ENCODE measurements around the gene DMD. TPM values are rescaled to one million over a fixed set of nuclear protein-coding genes. Genes with fewer than 3 reads are reported as not detected.

Gene DMD
- total RNA-seq, 2 experiments from 2014 or later = 0.20 to 0.47 TPM

GRCh38 chrX:31199840-31200114, 2011.6 kb downstream of the DMD start:
- intact Hi-C loops (cut with DNase I, micrococcal nuclease) = no loop called here
- Mint-ChIP-seq H3K4me3 (no peak overlapping the region), H3K36me3 (ENCODE audit: low read depth) (no peaks in the 10 kb centered on the region), H3K27me3 (no peaks in the 10 kb centered on the region), H3K4me1 (ENCODE audit: low read depth) (no peaks in the 10 kb centered on the region), H3K27ac (no peak overlapping the region), H3K9me3 (no peaks in the 10 kb centered on the region)
- Histone ChIP-seq H3K4me1 (ENCODE audit: insufficient read depth, low read length) (no peaks in the 10 kb centered on the region), H3K9me3 (ENCODE audit: control insufficient read depth in 1 of 2, insufficient read depth in 1 of 2, low read length in 2 of 2) (no peaks in the 10 kb centered on the region), H3K27ac (ENCODE audit: low read depth in 1 of 2, low read length in 2 of 2) (no peak overlapping the region), H3K27me3 (ENCODE audit: control insufficient read depth in 1 of 2, insufficient read depth in 2 of 2, low read length in 2 of 2) (no peaks in the 10 kb centered on the region), H3K4me3 (ENCODE audit: low read length) (no peak overlapping the region), H3K36me3 (ENCODE audit: insufficient read depth, low read length) (no peaks in the 10 kb centered on the region)
- ATAC-seq (ENCODE audit: poor library complexity) (no peak), DNase-seq (no peak)
- ChIA-PET POLR2A (no interaction called here), CTCF (no interaction called here)
- TF ChIP-seq, protein P1, sequence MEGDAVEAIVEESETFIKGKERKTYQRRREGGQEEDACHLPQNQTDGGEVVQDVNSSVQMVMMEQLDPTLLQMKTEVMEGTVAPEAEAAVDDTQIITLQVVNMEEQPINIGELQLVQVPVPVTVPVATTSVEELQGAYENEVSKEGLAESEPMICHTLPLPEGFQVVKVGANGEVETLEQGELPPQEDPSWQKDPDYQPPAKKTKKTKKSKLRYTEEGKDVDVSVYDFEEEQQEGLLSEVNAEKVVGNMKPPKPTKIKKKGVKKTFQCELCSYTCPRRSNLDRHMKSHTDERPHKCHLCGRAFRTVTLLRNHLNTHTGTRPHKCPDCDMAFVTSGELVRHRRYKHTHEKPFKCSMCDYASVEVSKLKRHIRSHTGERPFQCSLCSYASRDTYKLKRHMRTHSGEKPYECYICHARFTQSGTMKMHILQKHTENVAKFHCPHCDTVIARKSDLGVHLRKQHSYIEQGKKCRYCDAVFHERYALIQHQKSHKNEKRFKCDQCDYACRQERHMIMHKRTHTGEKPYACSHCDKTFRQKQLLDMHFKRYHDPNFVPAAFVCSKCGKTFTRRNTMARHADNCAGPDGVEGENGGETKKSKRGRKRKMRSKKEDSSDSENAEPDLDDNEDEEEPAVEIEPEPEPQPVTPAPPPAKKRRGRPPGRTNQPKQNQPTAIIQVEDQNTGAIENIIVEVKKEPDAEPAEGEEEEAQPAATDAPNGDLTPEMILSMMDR (IDR thresholded peaks at IDR 0.05) = no peak

DNA sequence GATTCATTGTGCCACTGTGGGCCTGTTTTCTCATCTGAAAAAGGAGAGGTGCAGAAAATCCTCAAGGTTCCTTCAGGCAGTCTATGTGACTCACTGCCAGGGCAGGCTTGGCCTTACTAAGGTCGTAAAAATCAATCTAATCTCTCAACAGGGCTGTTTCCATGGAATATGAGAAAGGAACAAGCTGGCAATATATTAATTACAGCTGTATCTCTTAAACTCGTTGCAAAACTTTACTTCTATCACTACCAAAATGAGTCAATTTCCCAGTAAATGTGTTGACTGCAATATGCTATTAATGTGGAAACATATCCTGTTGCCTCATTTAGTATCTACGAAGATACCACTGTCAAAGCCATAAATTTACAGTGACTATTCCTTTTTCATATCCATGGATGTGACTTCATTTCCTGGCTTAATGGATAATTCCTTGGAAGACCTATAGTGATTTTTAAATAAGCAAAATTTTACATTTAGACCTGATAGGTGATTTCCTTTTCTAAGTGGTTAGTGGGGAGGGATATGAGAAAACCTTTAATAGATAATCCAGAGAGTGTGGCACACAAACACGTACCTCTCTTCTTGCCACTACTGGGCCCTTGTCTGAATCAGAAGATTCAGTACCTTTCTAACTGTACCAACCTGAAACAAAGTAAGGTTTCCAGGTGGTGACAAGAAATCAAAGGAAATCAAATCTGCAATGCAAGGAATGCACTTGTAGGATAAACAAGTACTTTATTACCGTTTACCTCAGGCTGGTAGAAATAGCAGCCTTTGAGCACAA, 2012.1 kb downstream of the DMD start:
- no peaks in the 10 kb centered on the region for H3K4me1 ChIP-seq (ENCODE audit: insufficient read depth, low read length)
- no peaks in the 10 kb centered on the region for H3K36me3 ChIP-seq (ENCODE audit: insufficient read depth, low read length)
- Mint-ChIP-seq H3K27me3 (no peaks in the 10 kb centered on the region), H3K4me3 (no peak overlapping the region), H3K4me1 (ENCODE audit: low read depth) (no peaks in the 10 kb centered on the region), H3K9me3 (no peaks in the 10 kb centered on the region), H3K27ac (no peak overlapping the region), H3K36me3 (ENCODE audit: low read depth) (no peaks in the 10 kb centered on the region)
- CTCF ChIA-PET = no interaction called here
- DNase-seq = no peak
- no peaks in the 10 kb centered on the region for H3K27me3 ChIP-seq (ENCODE audit: control insufficient read depth in 1 of 2, insufficient read depth in 2 of 2, low read length in 2 of 2)
- intact Hi-C loops (cut with DNase I, micrococcal nuclease) = no loop called here
- no peak for ATAC-seq (ENCODE audit: poor library complexity)
- no peak overlapping the region for H3K4me3 ChIP-seq (ENCODE audit: low read length)
- no peak overlapping the region for H3K27ac ChIP-seq (ENCODE audit: low read depth in 1 of 2, low read length in 2 of 2)
- POLR2A ChIA-PET = no interaction called here
- no peaks in the 10 kb centered on the region for H3K9me3 ChIP-seq (ENCODE audit: control insufficient read depth in 1 of 2, insufficient read depth in 1 of 2, low read length in 2 of 2)
- TF ChIP-seq, protein P1 (IDR thresholded peaks at IDR 0.05) = no peak

GRCh38 chrX:31190221-31190975, 2021.0 kb downstream of the DMD start:
- no peaks in the 10 kb centered on the region for H3K36me3 ChIP-seq (ENCODE audit: insufficient read depth, low read length)
- POLR2A ChIA-PET = no interaction called here
- H3K4me1 Mint-ChIP-seq (ENCODE audit: low read depth) = no peaks in the 10 kb centered on the region
- no peak for ATAC-seq (ENCODE audit: poor library complexity)
- H3K27ac Mint-ChIP-seq = no peak overlapping the region
- no peak for DNase-seq
- H3K27me3 Mint-ChIP-seq = no peaks in the 10 kb centered on the region
- no peaks in the 10 kb centered on the region for H3K36me3 Mint-ChIP-seq (ENCODE audit: low read depth)
- no peaks in the 10 kb centered on the region for H3K9me3 Mint-ChIP-seq
- intact Hi-C loops (cut with DNase I, micrococcal nuclease) = no loop called here
- H3K4me3 ChIP-seq (ENCODE audit: low read length) = no peak overlapping the region
- H3K4me3 Mint-ChIP-seq = no peak overlapping the region
- TF ChIP-seq, protein P1 (IDR thresholded peaks at IDR 0.05) = no peak
- H3K27ac ChIP-seq (ENCODE audit: low read depth in 1 of 2, low read length in 2 of 2) = no peak overlapping the region
- no peaks in the 10 kb centered on the region for H3K9me3 ChIP-seq (ENCODE audit: control insufficient read depth in 1 of 2, insufficient read depth in 1 of 2, low read length in 2 of 2)
- H3K4me1 ChIP-seq (ENCODE audit: insufficient read depth, low read length) = no peaks in the 10 kb centered on the region
- no peaks in the 10 kb centered on the region for H3K27me3 ChIP-seq (ENCODE audit: control insufficient read depth in 1 of 2, insufficient read depth in 2 of 2, low read length in 2 of 2)
- CTCF ChIA-PET = no interaction called here

All from CD4-positive, alpha-beta T cell (primary cell).